ENCODE data around the gene OR6B1.
"Not testable (repeated sequence)": the region's sequence is repeated elsewhere in the genome, so short reads cannot be mapped to it uniquely, and the experiment has no call there.

Gene OR6B1

DNA sequence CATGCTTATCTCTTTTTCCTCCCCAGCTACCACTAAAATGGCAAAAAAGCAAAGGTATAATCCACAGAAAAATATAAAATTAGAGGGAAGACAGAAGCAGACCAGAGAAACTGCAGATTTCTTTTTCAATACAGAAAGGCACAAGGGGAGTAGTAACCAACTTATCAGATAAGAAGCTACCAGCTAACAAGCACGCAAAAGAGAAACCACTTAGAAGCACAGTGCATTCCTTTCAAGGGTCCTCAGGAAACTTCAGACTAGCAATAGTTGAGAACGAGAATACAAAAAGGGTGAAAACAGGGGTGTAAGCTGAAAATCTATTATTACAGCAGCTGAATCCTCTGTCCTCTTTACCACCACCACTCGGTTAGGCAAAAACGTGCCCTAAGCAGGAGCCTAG is 38.8 kb downstream of the OR6B1 start:
- DNase-seq (ENCODE audit: low read depth): no peak

DNA sequence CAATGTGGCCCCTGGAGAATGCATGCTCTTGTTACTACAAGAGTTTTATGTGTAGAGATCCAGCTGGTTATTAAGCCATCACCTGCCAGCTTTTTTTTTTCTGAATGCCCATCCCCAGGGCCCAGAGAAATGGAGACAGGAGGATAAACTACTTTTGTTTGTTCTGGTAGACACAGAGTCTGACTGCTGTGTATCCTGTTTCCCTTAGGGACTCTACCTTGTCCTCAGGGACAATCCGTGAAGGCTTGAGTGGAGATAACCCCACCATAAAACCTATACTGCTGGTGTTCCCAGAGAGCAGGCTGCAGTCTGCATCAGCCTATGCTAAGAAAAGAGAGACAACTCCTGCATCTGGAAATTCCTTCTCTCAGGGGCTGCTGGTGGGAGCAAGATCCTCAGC is 48.5 kb downstream of the OR6B1 start, which contains the start of gene OR2A5:
TSS of gene OR2A5 (plus strand) at position 301 of the 400 bp plus-strand sequence. CDS start 1,454 bp downstream, outside the sequence.
- DNase-seq (ENCODE audit: low read depth): no peak

DNA sequence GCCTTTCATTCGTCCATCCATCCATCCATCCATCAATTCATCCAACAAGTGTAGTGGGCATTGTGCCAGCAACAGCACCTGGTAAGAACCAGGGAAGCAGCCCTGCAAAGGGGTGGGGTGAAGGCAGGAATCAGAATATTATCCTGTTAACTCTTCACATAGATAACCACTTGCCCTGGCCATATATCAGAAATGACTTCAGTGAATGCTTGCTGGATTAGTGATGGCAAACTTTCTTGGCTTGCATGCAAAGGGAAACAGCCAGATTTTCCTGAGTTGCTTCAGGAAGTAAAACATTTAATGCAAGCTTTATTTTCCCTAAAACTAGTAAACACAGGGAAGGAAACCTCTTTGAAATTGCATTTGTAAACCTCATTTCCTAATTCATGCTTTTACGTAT is 49.4 kb downstream of the OR6B1 start:
- no peak for DNase-seq (ENCODE audit: low read depth)

DNA sequence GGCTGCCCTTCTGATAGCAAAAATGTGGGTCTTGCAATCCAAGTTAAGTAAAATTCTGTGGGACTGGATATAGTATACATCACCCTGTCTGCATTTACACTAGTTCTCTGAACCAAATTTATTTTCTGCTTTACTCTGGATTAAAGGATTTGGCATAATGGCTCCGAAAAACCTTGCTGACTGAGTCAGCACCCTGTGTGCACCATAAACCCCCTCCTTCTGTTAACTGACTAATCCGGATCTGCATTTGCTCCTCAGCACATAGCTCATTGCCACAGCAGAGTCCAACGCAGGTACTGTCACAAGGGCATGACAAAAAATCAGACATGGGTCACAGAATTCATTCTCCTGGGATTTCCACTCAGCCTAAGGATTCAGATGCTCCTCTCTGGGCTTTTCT is 50.0 kb downstream of the OR6B1 start:
- DNase-seq (ENCODE audit: low read depth): no peak

DNA sequence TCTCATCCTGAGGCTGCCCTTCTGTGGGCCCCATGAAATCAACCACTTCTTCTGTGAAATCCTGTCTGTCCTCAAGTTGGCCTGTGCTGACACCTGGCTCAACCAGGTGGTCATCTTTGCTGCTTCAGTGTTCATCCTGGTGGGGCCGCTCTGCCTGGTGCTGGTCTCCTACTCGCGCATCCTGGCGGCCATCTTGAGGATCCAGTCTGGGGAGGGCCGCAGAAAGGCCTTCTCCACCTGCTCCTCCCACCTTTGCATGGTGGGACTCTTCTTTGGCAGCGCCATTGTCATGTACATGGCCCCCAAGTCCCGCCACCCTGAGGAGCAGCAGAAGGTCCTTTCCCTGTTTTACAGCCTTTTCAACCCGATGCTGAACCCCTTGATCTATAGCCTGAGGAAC is 50.8 kb downstream of the OR6B1 start:
- DNase-seq (ENCODE audit: low read depth): not testable (repeated sequence)

DNA sequence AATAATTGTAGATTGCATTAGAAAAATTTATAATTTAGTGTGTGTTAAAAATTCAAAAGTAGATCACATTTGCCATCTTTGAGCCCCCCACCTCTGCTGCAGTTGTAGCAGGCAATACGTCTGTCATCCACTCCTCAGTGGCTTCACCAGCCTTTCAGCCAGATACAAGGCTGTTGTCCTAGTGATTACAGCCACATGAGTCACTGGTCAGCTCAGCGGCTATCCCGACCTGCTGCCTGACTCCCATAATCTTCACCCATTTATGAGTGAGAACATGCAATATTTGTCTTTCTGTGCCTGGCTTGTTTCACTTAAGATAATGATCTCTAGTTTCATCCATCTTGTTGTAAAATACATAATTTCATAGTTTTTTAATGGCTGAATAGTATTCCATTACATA is 57.8 kb downstream of the OR6B1 start:
- no peak for DNase-seq (ENCODE audit: low read depth)
